Embryonic facial prominence (tissue), 1 donor: ENCODE measurements around the gene MST1.

Source experiments
- DNase-seq: peaks from one replicate; pipeline ENCODE4 v3.0.0-alpha.2; 2016; ENCODE audit errors: extremely low spot score

The MST1 gene

GRCh38 chr3:49634736-49635135, 54.5 kb downstream of the MST1 start:
- no peak for DNase-seq
